CD4-positive, CD25-positive, alpha-beta regulatory T cell (primary cell): ENCODE measurements around the gene ANKRD27. TPM values are rescaled to one million over a fixed set of nuclear protein-coding genes. Genes with fewer than 3 reads are reported as not detected.

Experiments
- ATAC-seq, 2 donors: fragments of 150-1000 bp; cut with Tn5 transposase; one replicate each; pipeline ENCODE4 v1.10.0; 2021; ENCODE audit warnings: low read depth in 2 of 2, moderate number of reproducible peaks in 2 of 2, moderate library complexity in 1 of 2
- DNase-seq, 3 donors: peaks; one replicate each; pipeline versions ENCODE4 v3.0.0 to v3.0.0-alpha.2; 2012 to 2022; ENCODE audit warnings: mixed read lengths in 1 of 3
- H3K27ac ChIP-seq: one replicate; pipeline ENCODE4 v1.7.0; 2013; ENCODE audit warnings: mild to moderate bottlenecking, low read length; ENCODE audit not compliant: insufficient read depth, poor library complexity, severe bottlenecking
- H3K27me3 ChIP-seq: one replicate; pipeline ENCODE4 v1.7.0; 2013; ENCODE audit warnings: low read length; ENCODE audit not compliant: control insufficient read depth, insufficient read depth
- H3K36me3 ChIP-seq: one replicate; pipeline ENCODE4 v1.7.0; 2013; ENCODE audit warnings: mild to moderate bottlenecking, low read length, moderate library complexity; ENCODE audit not compliant: control insufficient read depth, insufficient read depth
- H3K4me1 ChIP-seq: 2 replicates; pipeline ENCODE4 v1.7.0; 2013; ENCODE audit warnings: mild to moderate bottlenecking, low read length; ENCODE audit not compliant: insufficient read depth, control insufficient read depth, poor library complexity, severe bottlenecking
- H3K4me3 ChIP-seq: one replicate; pipeline ENCODE4 v1.7.0; 2013; ENCODE audit warnings: low read depth, mild to moderate bottlenecking, low read length, moderate library complexity
- H3K9me3 ChIP-seq, 2 experiments: 1 replicate in 1 of 2; 2 replicates in 1 of 2; pipeline ENCODE4 v1.7.0; 2013; ENCODE audit warnings: low read length in 2 of 2, mild to moderate bottlenecking in 1 of 2, moderate library complexity in 1 of 2; ENCODE audit not compliant: control insufficient read depth in 2 of 2
- H3K27ac Mint-ChIP-seq, 3 donors: one replicate each; pipeline ENCODE4 v1.8.0; 2020 to 2022; ENCODE audit warnings: mild to moderate bottlenecking in 3 of 3, mixed read lengths in 3 of 3, moderate library complexity in 2 of 3
- H3K27me3 Mint-ChIP-seq: one replicate; pipeline ENCODE4 v1.8.0; 2022; ENCODE audit warnings: mild to moderate bottlenecking, mixed read lengths
- H3K36me3 Mint-ChIP-seq: one replicate; pipeline ENCODE4 v1.8.0; 2020; ENCODE audit warnings: mixed read lengths
- H3K4me1 Mint-ChIP-seq, 4 donors: one replicate each; pipeline ENCODE4 v1.8.0; 2020 to 2022; ENCODE audit warnings: mixed read lengths in 4 of 4, mild to moderate bottlenecking in 1 of 4
- H3K4me3 Mint-ChIP-seq, 4 donors: one replicate each; pipeline ENCODE4 v1.8.0; 2020 to 2022; ENCODE audit warnings: mild to moderate bottlenecking in 4 of 4, mixed read lengths in 4 of 4, moderate library complexity in 3 of 4
- H3K9me3 Mint-ChIP-seq, 7 donors: one replicate each; pipeline ENCODE4 v1.8.0; 2020 to 2022; ENCODE audit warnings: mixed read lengths in 7 of 7, mild to moderate bottlenecking in 3 of 7, moderate library complexity in 2 of 7
- polyA plus RNA-seq, 4 donors: library from polyadenylated mRNA; unstranded; fragments of 300-500 nt; fragmentation: Illumina TruSeq; gene quantifications; one replicate each; pipeline ENCODE4 v1.2.3, GENCODE V29; 2021
- total RNA-seq: library from RNA; stranded (reverse); gene quantifications from one replicate; pipeline ENCODE4 v1.2.3, GENCODE V29; 2022

ANKRD27 gene
- total and polyA plus RNA-seq, 5 donors from 2014 or later, result 17.2 to 39.0 (median 19.7) TPM

GRCh38 chr19:32566246-32566830 is 108.6 kb downstream of the ANKRD27 start:
- Mint-ChIP-seq H3K4me3 (no peak overlapping the region), H3K27me3 (peaks cover 21% of the 10 kb centered on the region), H3K4me1 (peaks cover 0 to 7% (median 1%) of the 10 kb centered on the region in 4 donors), H3K36me3 (no peaks in the 10 kb centered on the region), H3K9me3 (peaks cover 0 to 2% (median 0%) of the 10 kb centered on the region in 7 donors), H3K27ac (no peak overlapping the region)
- no peak overlapping the region for H3K27ac ChIP-seq
- H3K4me3 ChIP-seq, result no peak overlapping the region
- no peaks in the 10 kb centered on the region for H3K36me3 ChIP-seq
- H3K27me3 ChIP-seq, result peaks cover 6% of the 10 kb centered on the region
- no peaks in the 10 kb centered on the region for H3K4me1 ChIP-seq
- H3K9me3 ChIP-seq, result no peaks in the 10 kb centered on the region
- no peak for ATAC-seq
- no peak for DNase-seq

DNA sequence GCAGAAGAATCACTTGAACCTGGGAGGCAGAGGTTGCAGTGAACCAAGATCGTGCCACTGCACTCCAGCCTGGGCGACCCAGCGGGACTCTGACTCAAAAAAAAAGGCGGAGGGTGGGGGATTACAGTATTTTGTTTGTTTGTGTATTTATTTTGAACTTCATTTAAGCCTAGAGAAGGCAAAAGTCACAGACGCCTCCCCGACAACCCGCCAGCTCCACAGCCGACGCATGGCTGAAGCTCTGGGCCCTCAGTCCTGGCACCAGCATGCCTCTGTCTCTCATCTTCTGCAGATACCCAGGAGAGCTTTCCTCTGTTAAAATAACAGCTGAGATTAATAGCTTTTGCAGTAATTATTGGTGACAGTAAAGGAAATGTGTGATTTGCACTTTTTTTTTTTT is 111.2 kb downstream of the ANKRD27 start:
- H3K9me3 Mint-ChIP-seq, result peaks cover 0 to 2% (median 0%) of the 10 kb centered on the region in 7 donors
- Histone ChIP-seq H3K36me3 (no peaks in the 10 kb centered on the region), H3K4me1 (no peaks in the 10 kb centered on the region), H3K4me3 (no peak overlapping the region), H3K27ac (no peak overlapping the region), H3K9me3 (no peaks in the 10 kb centered on the region), H3K27me3 (peaks cover 2% of the 10 kb centered on the region)
- no peak for DNase-seq
- H3K27ac Mint-ChIP-seq, result no peak overlapping the region
- H3K4me1 Mint-ChIP-seq, result no peaks in the 10 kb centered on the region
- H3K36me3 Mint-ChIP-seq, result no peaks in the 10 kb centered on the region
- no peak for ATAC-seq
- H3K4me3 Mint-ChIP-seq, result no peak overlapping the region
- H3K27me3 Mint-ChIP-seq, result peaks cover 11% of the 10 kb centered on the region

- no peaks in the 10 kb centered on the region for H3K4me1 Mint-ChIP-seq
- H3K27me3 Mint-ChIP-seq, result peaks cover 7% of the 10 kb centered on the region
- Histone ChIP-seq H3K27ac (no peak overlapping the region), H3K36me3 (no peaks in the 10 kb centered on the region), H3K27me3 (no peaks in the 10 kb centered on the region), H3K9me3 (no peaks in the 10 kb centered on the region), H3K4me1 (no peaks in the 10 kb centered on the region), H3K4me3 (no peak overlapping the region)
- ATAC-seq (no peak), DNase-seq (no peak)
- H3K9me3 Mint-ChIP-seq, result peaks cover 0 to 2% (median 0%) of the 10 kb centered on the region in 7 donors
- no peaks in the 10 kb centered on the region for H3K36me3 Mint-ChIP-seq
- H3K4me3 Mint-ChIP-seq, result no peak overlapping the region
- H3K27ac Mint-ChIP-seq, result no peak overlapping the region
These were observed 116.3 kb downstream of the ANKRD27 start for GRCh38 chr19:32558607-32559228.

- Histone ChIP-seq H3K4me1 (no peaks in the 10 kb centered on the region), H3K27ac (no peak overlapping the region), H3K27me3 (no peaks in the 10 kb centered on the region), H3K4me3 (no peak overlapping the region), H3K9me3 (no peaks in the 10 kb centered on the region), H3K36me3 (no peaks in the 10 kb centered on the region)
- no peaks in the 10 kb centered on the region for H3K4me1 Mint-ChIP-seq
- H3K27ac Mint-ChIP-seq, result no peak overlapping the region
- ATAC-seq (no peak), DNase-seq (no peak)
- H3K9me3 Mint-ChIP-seq, result peaks cover 0 to 2% (median 0%) of the 10 kb centered on the region in 7 donors
- peaks cover 7% of the 10 kb centered on the region for H3K27me3 Mint-ChIP-seq
- H3K4me3 Mint-ChIP-seq, result no peak overlapping the region
- H3K36me3 Mint-ChIP-seq, result no peaks in the 10 kb centered on the region
These were observed 119.2 kb downstream of the ANKRD27 start for GRCh38 chr19:32555786-32556185.

DNA sequence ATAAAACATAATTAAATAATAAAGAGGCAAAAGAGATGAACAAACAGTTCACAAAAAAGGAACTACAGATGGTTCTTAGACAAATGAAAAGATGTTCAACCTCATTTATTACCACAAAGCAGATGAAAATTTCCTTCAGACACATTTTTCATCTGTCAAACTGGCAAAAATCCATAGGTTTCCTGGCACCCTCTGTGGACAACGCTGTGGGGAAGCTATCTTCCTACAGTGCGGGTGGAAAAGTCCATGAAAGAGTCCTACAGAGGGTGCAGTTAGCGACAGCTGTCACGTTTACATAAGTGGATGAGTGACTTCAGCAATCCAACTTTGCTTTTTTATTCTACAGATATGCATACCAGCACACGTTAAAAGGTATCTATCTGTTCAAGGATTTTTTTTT is 124.3 kb downstream of the ANKRD27 start:
- ATAC-seq, result no peak
- no peaks in the 10 kb centered on the region for H3K4me1 Mint-ChIP-seq
- no peak overlapping the region for H3K27ac Mint-ChIP-seq
- Histone ChIP-seq H3K36me3 (no peaks in the 10 kb centered on the region), H3K4me3 (no peak overlapping the region), H3K27me3 (no peaks in the 10 kb centered on the region), H3K27ac (no peak overlapping the region), H3K4me1 (no peaks in the 10 kb centered on the region), H3K9me3 (no peaks in the 10 kb centered on the region)
- H3K27me3 Mint-ChIP-seq, result peaks cover 6% of the 10 kb centered on the region
- DNase-seq, result no peak
- H3K4me3 Mint-ChIP-seq, result no peak overlapping the region
- H3K36me3 Mint-ChIP-seq, result no peaks in the 10 kb centered on the region
- no peaks in the 10 kb centered on the region for H3K9me3 Mint-ChIP-seq

Other genes starting within 250 kb of the ANKRD27 start
- gene PDCD5, start 94.0 kb downstream of the ANKRD27 start, total RNA-seq, result 35.3 TPM
- 100 to 1,000 TPM; 139 to 201 (median 150) TPM for gene PDCD5, start 94.0 kb downstream of the ANKRD27 start, polyA plus RNA-seq
- gene RGS9BP, start 668 bp upstream of the ANKRD27 start, total RNA-seq, result 0.39 TPM
- gene RGS9BP, start 668 bp upstream of the ANKRD27 start, polyA plus RNA-seq, result under 1 TPM in 2 of 4 donors, not detected in 2; 0.26 to 0.32 TPM
- 7.3 TPM for gene NUDT19, start 16.6 kb upstream of the ANKRD27 start, total RNA-seq
- 1 to 10 TPM; 3.1 to 5.0 (median 4.0) TPM for gene NUDT19, start 16.6 kb upstream of the ANKRD27 start, polyA plus RNA-seq
- 0.42 TPM for gene TDRD12, start 44.6 kb upstream of the ANKRD27 start, total RNA-seq
- gene TDRD12, start 44.6 kb upstream of the ANKRD27 start, polyA plus RNA-seq, result under 1 TPM in 3 of 4 donors, not detected in 1; 0.35 to 1.00 (median 0.48) TPM
- 0.32 TPM for gene SLC7A9, start 194.6 kb upstream of the ANKRD27 start, total RNA-seq
- not detected for gene SLC7A9, start 194.6 kb upstream of the ANKRD27 start, polyA plus RNA-seq